ENCODE results near the gene NANOS1. TPM values are rescaled to one million over a fixed set of nuclear protein-coding genes. Genes with fewer than 3 reads are reported as not detected.

The NANOS1 gene
- total RNA-seq, 6 experiments from 2014 or later: 0.05 to 0.33 (median 0.12) TPM

GRCh38 chr10:118983263-118983662 is 46.3 kb upstream of the NANOS1 start:
- Mint-ChIP-seq H3K36me3 (ENCODE audit: low read depth) (peaks cover 5% of the 10 kb centered on the region; the same call in 1 of the 2 replicates), H3K27ac (no peak overlapping the region), H3K4me1 (ENCODE audit: low read depth) (no peaks in the 10 kb centered on the region; the same call in 1 of the 2 replicates), H3K4me3 (no peak overlapping the region), H3K27me3 (ENCODE audit: insufficient read depth) (peaks cover 32% of the 10 kb centered on the region), H3K9me3 (peaks cover 15% of the 10 kb centered on the region)
- no peak for TF ChIP-seq CTCF (IDR thresholded peaks at IDR 0.05)
- no peak for DNase-seq

GRCh38 chr10:118985576-118985975 is 43.9 kb upstream of the NANOS1 start:
- no peak overlapping the region for H3K27ac Mint-ChIP-seq
- no peak overlapping the region for H3K4me3 Mint-ChIP-seq
- no peak for DNase-seq
- peaks cover 17% of the 10 kb centered on the region for H3K27me3 Mint-ChIP-seq (ENCODE audit: insufficient read depth)
- H3K4me1 Mint-ChIP-seq (ENCODE audit: low read depth): no peaks in the 10 kb centered on the region; the same call in 1 of the 2 replicates
- peaks cover 15% of the 10 kb centered on the region for H3K9me3 Mint-ChIP-seq
- TF ChIP-seq CTCF (IDR thresholded peaks at IDR 0.05): no peak
- peaks cover 5% of the 10 kb centered on the region; the same call in 1 of the 2 replicates for H3K36me3 Mint-ChIP-seq (ENCODE audit: low read depth)

- no peak for DNase-seq
- Mint-ChIP-seq H3K36me3 (ENCODE audit: low read depth) (peaks cover 5% of the 10 kb centered on the region; the same call in 1 of the 2 replicates), H3K9me3 (peaks cover 15% of the 10 kb centered on the region), H3K4me3 (no peak overlapping the region), H3K4me1 (ENCODE audit: low read depth) (no peaks in the 10 kb centered on the region; the same call in 1 of the 2 replicates), H3K27ac (no peak overlapping the region), H3K27me3 (ENCODE audit: insufficient read depth) (peaks cover 20% of the 10 kb centered on the region)
- TF ChIP-seq CTCF (IDR thresholded peaks at IDR 0.05): no peak
These were observed 42.4 kb upstream of the NANOS1 start for GRCh38 chr10:118986815-118987790.

- Mint-ChIP-seq H3K27ac (no peak overlapping the region), H3K36me3 (ENCODE audit: low read depth) (peaks cover 5% of the 10 kb centered on the region; the same call in 1 of the 2 replicates), H3K4me3 (no peak overlapping the region), H3K4me1 (ENCODE audit: low read depth) (no peaks in the 10 kb centered on the region; the same call in 1 of the 2 replicates), H3K9me3 (peaks cover 5% of the 10 kb centered on the region), H3K27me3 (ENCODE audit: insufficient read depth) (peaks cover 32% of the 10 kb centered on the region)
- TF ChIP-seq CTCF (IDR thresholded peaks at IDR 0.05): no peak
- no peak for DNase-seq
These were observed 39.2 kb upstream of the NANOS1 start for GRCh38 chr10:118990326-118990725.

- no peak for TF ChIP-seq CTCF (IDR thresholded peaks at IDR 0.05)
- H3K4me3 Mint-ChIP-seq: no peak overlapping the region
- no peak for DNase-seq
- peaks cover 2% of the 10 kb centered on the region; the same call in 1 of the 2 replicates for H3K9me3 Mint-ChIP-seq
- H3K27ac Mint-ChIP-seq: no peak overlapping the region
- no peaks in the 10 kb centered on the region; the same call in 1 of the 2 replicates for H3K36me3 Mint-ChIP-seq (ENCODE audit: low read depth)
- peaks cover 44% of the 10 kb centered on the region for H3K27me3 Mint-ChIP-seq (ENCODE audit: insufficient read depth)
- no peaks in the 10 kb centered on the region for H3K4me1 Mint-ChIP-seq (ENCODE audit: low read depth)
These were observed 37.0 kb upstream of the NANOS1 start for GRCh38 chr10:118992496-118992895.
